Measurements from ENCODE around the gene PLA2G5.

Gene PLA2G5

GRCh38 chr1:20079661-20080305 is 9.8 kb downstream of the PLA2G5 start:
- Histone ChIP-seq H3K9me3 (no peaks in the 10 kb centered on the region), H3K27me3 (no peaks in the 10 kb centered on the region), H3K4me1 (peaks cover 0 to 2% (median 0%) of the 10 kb centered on the region in 4 donors), H3K4me3 (no peak overlapping the region), H3K36me3 (no peaks in the 10 kb centered on the region), H3K27ac (no peak overlapping the region)
- no peak for TF ChIP-seq CTCF (IDR thresholded peaks at IDR 0.05)
- DNase-seq = no peak
- intact Hi-C loops (cut with DNase I; ENCODE audit: low total_unique reads) = no loop called here

- Histone ChIP-seq H3K36me3 (peaks cover 0 to 5% (median 0%) of the 10 kb centered on the region in 3 donors), H3K4me3 (no peak overlapping the region), H3K4me1 (no peaks in the 10 kb centered on the region), H3K27ac (no peak overlapping the region), H3K27me3 (no peaks in the 10 kb centered on the region), H3K9me3 (no peaks in the 10 kb centered on the region)
- intact Hi-C loops (cut with DNase I; ENCODE audit: low total_unique reads) = no loop called here
- no peak for TF ChIP-seq CTCF (IDR thresholded peaks at IDR 0.05)
- DNase-seq = no peak
These were observed 10.7 kb downstream of the PLA2G5 start for GRCh38 chr1:20080441-20081352.

- no peak for TF ChIP-seq CTCF (IDR thresholded peaks at IDR 0.05)
These were observed 11.4 kb downstream of the PLA2G5 start for GRCh38 chr1:20081353-20081810.

GRCh38 chr1:20082772-20083171 is 12.8 kb downstream of the PLA2G5 start:
- H3K36me3 ChIP-seq = peaks cover 0 to 5% (median 0%) of the 10 kb centered on the region in 3 donors
- H3K4me1 ChIP-seq = no peaks in the 10 kb centered on the region
- H3K27ac ChIP-seq = no peak overlapping the region
- TF ChIP-seq CTCF (IDR thresholded peaks at IDR 0.05) = no peak
- intact Hi-C loops (cut with DNase I; ENCODE audit: low total_unique reads) = no loop called here
- no peaks in the 10 kb centered on the region for H3K27me3 ChIP-seq
- H3K9me3 ChIP-seq = no peaks in the 10 kb centered on the region
- DNase-seq = no peak
- H3K4me3 ChIP-seq = no peak overlapping the region

More at GRCh38 chr1:20081353-20081810, 11.4 kb downstream of the PLA2G5 start:
- H3K4me1 ChIP-seq = no peaks in the 10 kb centered on the region
- no peaks in the 10 kb centered on the region for H3K9me3 ChIP-seq
- no peak overlapping the region for H3K27ac ChIP-seq
- DNase-seq = no peak
- intact Hi-C loops (cut with DNase I; ENCODE audit: low total_unique reads) = no loop called here
- H3K27me3 ChIP-seq = no peaks in the 10 kb centered on the region
- H3K36me3 ChIP-seq = peaks cover 0 to 5% (median 0%) of the 10 kb centered on the region in 3 donors
- no peak overlapping the region for H3K4me3 ChIP-seq

GRCh38 chr1:20083178-20083944 is 13.4 kb downstream of the PLA2G5 start:
- H3K4me1 ChIP-seq = no peaks in the 10 kb centered on the region
- no peaks in the 10 kb centered on the region for H3K27me3 ChIP-seq
- TF ChIP-seq CTCF (IDR thresholded peaks at IDR 0.05) = no peak
- H3K4me3 ChIP-seq = no peak overlapping the region
- no peak overlapping the region for H3K27ac ChIP-seq
- H3K36me3 ChIP-seq = peaks cover 0 to 5% (median 0%) of the 10 kb centered on the region in 3 donors
- intact Hi-C loops (cut with DNase I; ENCODE audit: low total_unique reads) = no loop called here
- H3K9me3 ChIP-seq = no peaks in the 10 kb centered on the region
- DNase-seq = no peak
